H9 (cell line): ENCODE measurements around the gene RYR3. TPM values are rescaled to one million over a fixed set of nuclear protein-coding genes. Genes with fewer than 3 reads are reported as not detected.
"Not testable (repeated sequence)": the region's sequence is repeated elsewhere in the genome, so short reads cannot be mapped to it uniquely, and the experiment has no call there.

ENCODE experiments used
- DNase-seq: peaks from one replicate; pipeline ENCODE4 v3.0.0-alpha.2; 2017
- H2AFZ ChIP-seq: one replicate; pipeline ENCODE4 v1.6.1; 2013; ENCODE audit warnings: mild to moderate bottlenecking, low read length, control low read depth, moderate library complexity
- H2AK5ac ChIP-seq: 2 replicates; pipeline ENCODE4 v1.6.1; 2013; ENCODE audit warnings: low read length, control low read depth, mixed read lengths; ENCODE audit not compliant: insufficient read length
- H2BK120ac ChIP-seq: one replicate; pipeline ENCODE4 v1.6.1; 2013; ENCODE audit warnings: low read depth, mild to moderate bottlenecking, low read length, control low read depth, inconsistent platforms; ENCODE audit not compliant: poor library complexity, severe bottlenecking
- H2BK12ac ChIP-seq: 2 replicates; pipeline ENCODE4 v1.6.1; 2013; ENCODE audit warnings: low read length, control low read depth, mixed read lengths, low read depth; ENCODE audit not compliant: insufficient read length
- H2BK15ac ChIP-seq: 2 replicates; pipeline ENCODE4 v1.6.1; 2013; ENCODE audit warnings: low read depth, low read length, control low read depth
- H2BK20ac ChIP-seq: one replicate; pipeline ENCODE4 v1.6.1; 2013; ENCODE audit warnings: low read depth, mild to moderate bottlenecking, low read length, control low read depth, inconsistent platforms; ENCODE audit not compliant: poor library complexity, severe bottlenecking
- H2BK5ac ChIP-seq: 2 replicates; pipeline ENCODE4 v1.6.1; 2013; ENCODE audit warnings: low read length, control low read depth, mixed read lengths; ENCODE audit not compliant: insufficient read length
- H3K14ac ChIP-seq: 2 replicates; pipeline ENCODE4 v1.6.1; 2013; ENCODE audit warnings: low read length, control low read depth; ENCODE audit not compliant: insufficient read depth
- H3K18ac ChIP-seq: 2 replicates; pipeline ENCODE4 v1.6.1; 2013; ENCODE audit warnings: low read depth, mild to moderate bottlenecking, mixed read lengths, low read length, control low read depth; ENCODE audit not compliant: insufficient read length
- H3K23ac ChIP-seq: 2 replicates; pipeline ENCODE4 v1.6.1; 2013; ENCODE audit warnings: low read length, control low read depth, mixed read lengths, low read depth; ENCODE audit not compliant: insufficient read length
- H3K23me2 ChIP-seq: 2 replicates; pipeline ENCODE4 v1.6.1; 2013; ENCODE audit warnings: low read depth, mild to moderate bottlenecking, mixed read lengths, low read length, control low read depth; ENCODE audit not compliant: insufficient read length, poor library complexity, severe bottlenecking
- H3K27ac ChIP-seq: 2 replicates; pipeline ENCODE4 v1.5.1; 2013; ENCODE audit warnings: low read length, control low read depth, mixed read lengths, low read depth; ENCODE audit not compliant: insufficient read length
- H3K27me3 ChIP-seq: 2 replicates; pipeline ENCODE4 v1.6.1; 2013; ENCODE audit warnings: low read length, control low read depth, inconsistent platforms; ENCODE audit not compliant: insufficient read depth
- H3K4ac ChIP-seq: 2 replicates; pipeline ENCODE4 v1.6.1; 2013; ENCODE audit warnings: low read depth, mild to moderate bottlenecking, control low read depth, inconsistent platforms, low read length, moderate library complexity
- H3K4me1 ChIP-seq: 2 replicates; pipeline ENCODE4 v1.6.1; 2013; ENCODE audit warnings: low read length, control low read depth, inconsistent platforms; ENCODE audit not compliant: insufficient read depth
- H3K4me2 ChIP-seq: 2 replicates; pipeline ENCODE4 v1.6.1; 2013; ENCODE audit warnings: low read length, control low read depth, mixed read lengths; ENCODE audit not compliant: insufficient read length, insufficient read depth
- H3K56ac ChIP-seq: 2 replicates; pipeline ENCODE4 v1.6.1; 2013; ENCODE audit warnings: low read depth, mild to moderate bottlenecking, mixed read lengths, low read length, control low read depth; ENCODE audit not compliant: insufficient read length
- H3K79me1 ChIP-seq: 2 replicates; pipeline ENCODE4 v1.6.1; 2013; ENCODE audit warnings: low read depth, mild to moderate bottlenecking, moderate library complexity, low read length, control low read depth, inconsistent platforms; ENCODE audit not compliant: insufficient read depth, poor library complexity, severe bottlenecking
- H3K79me2 ChIP-seq: 2 replicates; pipeline ENCODE4 v1.6.1; 2013; ENCODE audit warnings: low read length, control low read depth, inconsistent platforms; ENCODE audit not compliant: insufficient read depth
- H3K9ac ChIP-seq: 2 replicates; pipeline ENCODE4 v1.6.1; 2013; ENCODE audit warnings: low read length, control low read depth, mixed read lengths; ENCODE audit not compliant: insufficient read length; ENCODE audit errors: extremely low read depth
- H3K9me3 ChIP-seq: one replicate; pipeline ENCODE4 v1.6.1; 2013; ENCODE audit warnings: low read depth, low read length, inconsistent platforms; ENCODE audit not compliant: control insufficient read depth
- H3T11ph ChIP-seq: one replicate; pipeline ENCODE4 v1.6.1; 2013; ENCODE audit warnings: mild to moderate bottlenecking, low read length, control low read depth, inconsistent platforms
- H4K20me1 ChIP-seq: one replicate; pipeline ENCODE4 v1.6.1; 2013; ENCODE audit not compliant: control insufficient read depth, insufficient read length, insufficient read depth
- H4K5ac ChIP-seq: 2 replicates; pipeline ENCODE4 v1.6.1; 2013; ENCODE audit warnings: low read depth, mild to moderate bottlenecking, mixed read lengths, low read length, control low read depth; ENCODE audit not compliant: insufficient read length
- H4K8ac ChIP-seq: replicated peaks from 2 replicates; pipeline ENCODE4 v1.6.1; 2013; ENCODE audit warnings: low read length, control low read depth, mixed read lengths, low read depth; ENCODE audit not compliant: insufficient read length
- H4K91ac ChIP-seq: 2 replicates; pipeline ENCODE4 v1.6.1; 2013; ENCODE audit warnings: low read depth, mild to moderate bottlenecking, moderate library complexity, mixed read lengths, low read length, control low read depth; ENCODE audit not compliant: insufficient read length
- H3K27ac Mint-ChIP-seq, 3 experiments: 2 replicates in 2 of 3; 3 replicates in 1 of 3; pipeline ENCODE4 v1.8.0; 2020 to 2021; ENCODE audit warnings: mixed read lengths in 3 of 3, mild to moderate bottlenecking in 1 of 3, moderate library complexity in 1 of 3
- H3K27me3 Mint-ChIP-seq: 2 replicates; pipeline ENCODE4 v1.8.0; 2021; ENCODE audit warnings: low read depth, mild to moderate bottlenecking, moderate library complexity, mixed read lengths
- H3K36me3 Mint-ChIP-seq, 3 experiments: 2 replicates in 2 of 3; 3 replicates in 1 of 3; pipeline ENCODE4 v1.8.0; 2020 to 2021; ENCODE audit warnings: low read depth in 3 of 3, mixed read lengths in 3 of 3; ENCODE audit not compliant: insufficient read depth in 1 of 3
- H3K4me1 Mint-ChIP-seq, 2 experiments: 2 replicates each; pipeline ENCODE4 v1.8.0; 2020; ENCODE audit warnings: mixed read lengths in 2 of 2
- H3K4me3 Mint-ChIP-seq, 2 experiments: 2 replicates in 1 of 2; 3 replicates in 1 of 2; pipeline ENCODE4 v1.8.0; 2020 to 2021; ENCODE audit warnings: mild to moderate bottlenecking in 2 of 2, mixed read lengths in 2 of 2, moderate library complexity in 1 of 2
- H3K9me3 Mint-ChIP-seq, 2 experiments: 2 replicates in 1 of 2; 3 replicates in 1 of 2; pipeline ENCODE4 v1.8.0; 2020; ENCODE audit warnings: mild to moderate bottlenecking in 2 of 2, mixed read lengths in 2 of 2, moderate library complexity in 1 of 2
- WGBS: extraction: QIAGEN DNeasy Blood & Tissue Kit; methylation state at CpG from one replicate; pipeline ENCODE4 v1.1.7; 2013; ENCODE audit warnings: missing lambda C conversion rate, low lambda C conversion rate, mixed read lengths; ENCODE audit not compliant: insufficient read length; ENCODE audit errors: extremely low coverage; 5-methylcytosine and 5-hydroxymethylcytosine counted together
- total RNA-seq: library from RNA; stranded (reverse); gene quantifications from 2 replicates; pipeline ENCODE4 v1.2.1, GENCODE V29; 2021
- TF ChIP-seq, protein P1 (sequence below): fragments of 200-600 bp; sonication (generic); conservative IDR thresholded peaks from 3 replicates; pipeline ENCODE4 v1.8.0; 2021; ENCODE audit warnings: antibody characterized with exemption, mild to moderate bottlenecking

RYR3 gene
- total RNA-seq, 1 experiment from 2014 or later, result 0.85 TPM

DNA sequence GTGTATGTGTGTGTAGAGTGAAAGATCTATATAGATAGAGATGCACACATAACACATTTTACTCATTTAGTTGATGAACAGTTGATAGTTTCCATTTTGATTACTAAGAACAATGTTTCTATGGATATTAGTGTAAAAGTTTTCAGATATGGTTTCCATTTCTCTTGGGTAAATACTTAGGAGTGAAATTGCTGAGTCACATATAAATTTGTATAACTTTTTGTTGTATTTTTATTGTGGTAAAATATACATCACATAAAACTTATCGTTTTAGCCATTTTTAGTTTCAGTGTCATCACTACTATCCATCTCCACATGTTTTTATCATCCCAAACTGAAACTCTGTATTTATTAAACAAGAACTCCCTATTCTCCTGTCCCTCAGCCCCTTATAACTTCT is 258.3 kb downstream of the RYR3 start:
- no peaks in the 10 kb centered on the region for H3K4me1 Mint-ChIP-seq
- no peak overlapping the region for H3K27ac Mint-ChIP-seq
- peaks cover 2% of the 10 kb centered on the region for H3K27me3 Mint-ChIP-seq
- no peak overlapping the region for H2BK120ac ChIP-seq
- no peaks in the 10 kb centered on the region for H3K9me3 ChIP-seq
- H3K14ac ChIP-seq, result no peak overlapping the region
- no peaks in the 10 kb centered on the region for H3K79me1 ChIP-seq
- H4K20me1 ChIP-seq, result no peaks in the 10 kb centered on the region
- no peak overlapping the region for H4K5ac ChIP-seq
- H3K4me3 Mint-ChIP-seq, result no peak overlapping the region
- H4K8ac ChIP-seq, result no peak overlapping the region
- H3T11ph ChIP-seq, result no peak overlapping the region
- H3K4ac ChIP-seq, result no peak overlapping the region
- no peak overlapping the region for H3K56ac ChIP-seq
- H3K4me2 ChIP-seq, result no peak overlapping the region
- H2AK5ac ChIP-seq, result no peak overlapping the region
- H3K27me3 ChIP-seq, result peaks cover 2% of the 10 kb centered on the region; the same call in 1 of the 2 replicates
- DNase-seq, result no peak
- no CpG with 5 or more reads among the region's 1 CpG for WGBS
- TF ChIP-seq, protein P1, sequence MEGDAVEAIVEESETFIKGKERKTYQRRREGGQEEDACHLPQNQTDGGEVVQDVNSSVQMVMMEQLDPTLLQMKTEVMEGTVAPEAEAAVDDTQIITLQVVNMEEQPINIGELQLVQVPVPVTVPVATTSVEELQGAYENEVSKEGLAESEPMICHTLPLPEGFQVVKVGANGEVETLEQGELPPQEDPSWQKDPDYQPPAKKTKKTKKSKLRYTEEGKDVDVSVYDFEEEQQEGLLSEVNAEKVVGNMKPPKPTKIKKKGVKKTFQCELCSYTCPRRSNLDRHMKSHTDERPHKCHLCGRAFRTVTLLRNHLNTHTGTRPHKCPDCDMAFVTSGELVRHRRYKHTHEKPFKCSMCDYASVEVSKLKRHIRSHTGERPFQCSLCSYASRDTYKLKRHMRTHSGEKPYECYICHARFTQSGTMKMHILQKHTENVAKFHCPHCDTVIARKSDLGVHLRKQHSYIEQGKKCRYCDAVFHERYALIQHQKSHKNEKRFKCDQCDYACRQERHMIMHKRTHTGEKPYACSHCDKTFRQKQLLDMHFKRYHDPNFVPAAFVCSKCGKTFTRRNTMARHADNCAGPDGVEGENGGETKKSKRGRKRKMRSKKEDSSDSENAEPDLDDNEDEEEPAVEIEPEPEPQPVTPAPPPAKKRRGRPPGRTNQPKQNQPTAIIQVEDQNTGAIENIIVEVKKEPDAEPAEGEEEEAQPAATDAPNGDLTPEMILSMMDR, result no peak
- H3K4me1 ChIP-seq, result no peaks in the 10 kb centered on the region
- no peaks in the 10 kb centered on the region; a peak in 1 of 7 replicates for H3K36me3 Mint-ChIP-seq
- no peak overlapping the region for H2AFZ ChIP-seq
- H2BK5ac ChIP-seq, result no peak overlapping the region
- no peak overlapping the region for H3K23ac ChIP-seq
- H2BK15ac ChIP-seq, result no peak overlapping the region
- no peak overlapping the region for H4K91ac ChIP-seq
- H3K9me3 Mint-ChIP-seq, result no peaks in the 10 kb centered on the region; a peak in 1 of 5 replicates
- H3K23me2 ChIP-seq, result no peaks in the 10 kb centered on the region
- H3K18ac ChIP-seq, result no peak overlapping the region
- no peak overlapping the region for H3K9ac ChIP-seq
- no peaks in the 10 kb centered on the region for H3K79me2 ChIP-seq
- no peak overlapping the region for H3K27ac ChIP-seq
- H2BK12ac ChIP-seq, result no peak overlapping the region
- no peak overlapping the region for H2BK20ac ChIP-seq

DNA sequence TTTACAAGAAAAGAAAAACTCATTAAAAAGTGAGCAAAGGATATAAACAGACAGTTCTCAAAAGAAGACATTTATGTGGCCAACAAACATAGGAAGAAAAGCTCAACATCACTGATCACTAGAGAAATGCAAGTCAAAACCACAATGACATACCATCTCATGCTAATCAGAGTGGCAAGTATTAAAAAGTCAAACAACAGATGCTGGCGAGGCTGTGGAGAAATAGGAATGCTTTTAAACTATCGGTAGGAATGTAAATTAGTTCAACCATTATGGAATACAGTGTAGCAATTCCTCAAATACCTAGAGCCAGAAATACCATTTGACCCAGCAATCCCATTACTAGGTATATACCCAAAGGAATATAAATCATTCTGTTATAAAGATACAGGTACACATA is 267.1 kb downstream of the RYR3 start:
- not testable (repeated sequence) for H3K27ac ChIP-seq, H2BK12ac ChIP-seq, H3K9me3 Mint-ChIP-seq, H3K14ac ChIP-seq, H2AFZ ChIP-seq, H3K9me3 ChIP-seq, H3K23ac ChIP-seq, H3K4me2 ChIP-seq, H2BK20ac ChIP-seq, H3K79me1 ChIP-seq, H2AK5ac ChIP-seq, H3T11ph ChIP-seq, H3K23me2 ChIP-seq, H3K79me2 ChIP-seq, H2BK15ac ChIP-seq, H3K36me3 Mint-ChIP-seq, H3K4me3 Mint-ChIP-seq, H3K4me1 ChIP-seq, H4K5ac ChIP-seq, H3K56ac ChIP-seq, H2BK5ac ChIP-seq, H3K4ac ChIP-seq, H3K9ac ChIP-seq, H3K27me3 ChIP-seq, H3K27ac Mint-ChIP-seq, H4K20me1 ChIP-seq, DNase-seq, H4K8ac ChIP-seq, H4K91ac ChIP-seq, H3K18ac ChIP-seq, H2BK120ac ChIP-seq
- no CpG with 5 or more reads among the region's 2 CpGs for WGBS
- Mint-ChIP-seq H3K4me1 (peaks cover 23% of the 10 kb centered on the region in 2 experiments), H3K27me3 (peaks cover 18% of the 10 kb centered on the region)
